Left lung (tissue), 10 donors: ENCODE data around the gene SMYD2. TPM values are rescaled to one million over a fixed set of nuclear protein-coding genes. Genes with fewer than 3 reads are reported as not detected.
"Not testable (repeated sequence)": the region's sequence is repeated elsewhere in the genome, so short reads cannot be mapped to it uniquely, and the experiment has no call there.

ENCODE experiments used
- ATAC-seq: fragments of 200-7000 bp; cut with Tn5 transposase; one replicate; pipeline ENCODE4 v1.9.1; 2020; ENCODE audit warnings: moderate library complexity
- DNase-seq, 4 donors: peaks; one replicate each; pipeline ENCODE4 v3.0.0-alpha.2; 2013 to 2020
- H3K27ac ChIP-seq, 2 donors: fragments of 200-600 bp; sonication (generic) in 1 of 2; one replicate each; pipeline versions ENCODE4 v1.5.0 to v1.8.0; 2020 to 2021
- H3K27me3 ChIP-seq, 2 donors: fragments of 200-600 bp; sonication (generic) in 1 of 2; one replicate each; pipeline versions ENCODE4 v1.5.0 to v1.8.0; 2020 to 2021
- H3K36me3 ChIP-seq, 2 donors: fragments of 200-600 bp; sonication (generic) in 1 of 2; one replicate each; pipeline versions ENCODE4 v1.5.0 to v1.8.0; 2020 to 2021
- H3K4me1 ChIP-seq, 2 donors: fragments of 200-600 bp; one replicate each; pipeline ENCODE4 v1.8.0; 2021
- H3K4me3 ChIP-seq, 2 donors: fragments of 200-600 bp; sonication (generic) in 1 of 2; one replicate each; pipeline versions ENCODE4 v1.5.0 to v1.8.0; 2020 to 2021; ENCODE audit warnings: mild to moderate bottlenecking in 1 of 2
- H3K9me3 ChIP-seq, 2 donors: fragments of 200-600 bp; sonication (generic) in 1 of 2; one replicate each; pipeline versions ENCODE4 v1.5.0 to v1.8.0; 2020 to 2021
- CTCF ChIP-seq, 2 donors: fragments of 200-600 bp; sonication (generic) in 1 of 2; IDR thresholded peaks; one replicate each; pipeline versions ENCODE4 v1.5.0 to v1.8.0; 2021; ENCODE audit warnings: antibody characterized with exemption in 2 of 2
- intact Hi-C, 2 donors: fragments of 100-400 bp; cut with DNase I; formaldehyde crosslinking; loops; one replicate each; pipeline versions ENCODE4 v1.11.2 to v1.14.2; 2022
- polyA plus RNA-seq, 6 donors: library from polyadenylated mRNA; unstranded; fragments of 120-200 nt; gene quantifications; one replicate each; pipeline ENCODE4 v1.2.1, GENCODE V29; 2013; ENCODE audit not compliant: insufficient read length in 6 of 6
- total RNA-seq, 2 donors: library from RNA; stranded (reverse); fragmentation: NEBNext Ultra II Directional; extraction: Animal tissue kit (Norgen Biotek cat#: 25700); gene quantifications; one replicate each; pipeline ENCODE4 v1.2.1, GENCODE V29; 2021
- donor health status: DM: no; HTN: yes; CAD: no.
- donor health status: DM: no; HTN: no; CAD: no.

The SMYD2 gene
- total and polyA plus RNA-seq, 8 donors: 33.2 to 75.5 (median 67.8) TPM

GRCh38 chr1:214271174-214271858, 9.6 kb upstream of the SMYD2 start:
- no peak overlapping the region for H3K27ac ChIP-seq
- no peaks in the 10 kb centered on the region for H3K9me3 ChIP-seq
- H3K4me3 ChIP-seq: no peak overlapping the region
- peaks cover 11 to 58% of the 10 kb centered on the region in 2 donors for H3K27me3 ChIP-seq
- no peak for DNase-seq
- H3K4me1 ChIP-seq: no peaks in the 10 kb centered on the region
- no peak for ATAC-seq
- TF ChIP-seq CTCF (IDR thresholded peaks at IDR 0.05): no peak
- intact Hi-C loops: no loop called here
- no peaks in the 10 kb centered on the region for H3K36me3 ChIP-seq

- Histone ChIP-seq H3K4me1 (no peaks in the 10 kb centered on the region), H3K27me3 (peaks cover 11 to 50% of the 10 kb centered on the region in 2 donors), H3K36me3 (no peaks in the 10 kb centered on the region), H3K4me3 (no peak overlapping the region), H3K9me3 (no peaks in the 10 kb centered on the region), H3K27ac (no peak overlapping the region)
- ATAC-seq (no peak), DNase-seq (no peak)
- no peak for TF ChIP-seq CTCF (IDR thresholded peaks at IDR 0.05)
- intact Hi-C loops: no loop called here
Measured at GRCh38 chr1:214271995-214272731, 8.8 kb upstream of the SMYD2 start.

GRCh38 chr1:214272964-214273533, 7.9 kb upstream of the SMYD2 start:
- no peaks in the 10 kb centered on the region for H3K36me3 ChIP-seq

GRCh38 chr1:214275700-214276099, 5.3 kb upstream of the SMYD2 start:
- intact Hi-C loops, H3K4me3 ChIP-seq, H3K27ac ChIP-seq, ATAC-seq, H3K9me3 ChIP-seq, DNase-seq, H3K36me3 ChIP-seq, H3K4me1 ChIP-seq: not testable (repeated sequence)
- peaks cover 0 to 15% of the 10 kb centered on the region in 2 donors for H3K27me3 ChIP-seq

More at GRCh38 chr1:214272964-214273533, 7.9 kb upstream of the SMYD2 start:
- Histone ChIP-seq H3K4me1 (no peaks in the 10 kb centered on the region), H3K9me3 (no peaks in the 10 kb centered on the region), H3K27me3 (peaks cover 11 to 41% of the 10 kb centered on the region in 2 donors), H3K4me3 (no peak overlapping the region), H3K27ac (no peak overlapping the region)
- intact Hi-C loops: no loop called here
- DNase-seq (no peak), ATAC-seq (no peak)
- no peak for TF ChIP-seq CTCF (IDR thresholded peaks at IDR 0.05)

GRCh38 chr1:214276786-214277185, 4.2 kb upstream of the SMYD2 start:
- peaks cover 0 to 8% of the 10 kb centered on the region in 2 donors for H3K4me1 ChIP-seq
- ATAC-seq (no peak), DNase-seq (no peak)
- no peak overlapping the region for H3K4me3 ChIP-seq
- no peaks in the 10 kb centered on the region for H3K9me3 ChIP-seq
- intact Hi-C loops: no loop called here
- no peak overlapping the region for H3K27ac ChIP-seq
- TF ChIP-seq CTCF (IDR thresholded peaks at IDR 0.05): no peak
- peaks cover 0 to 6% of the 10 kb centered on the region in 2 donors for H3K27me3 ChIP-seq
- no peaks in the 10 kb centered on the region for H3K36me3 ChIP-seq
